Stimulated activated naive CD8-positive, alpha-beta T cell treated with anti-CD3 and anti-CD28 coated beads, Interleukin-15, Interleukin-2, amounts not matched to agents 100 ng/mL and 50 ng/mL, for 24 hours (primary cell): Measurements from ENCODE around the gene SDCBP2.

Experiments
- H3K27ac Mint-ChIP-seq: one replicate; pipeline ENCODE4 v1.8.0; 2021; ENCODE audit warnings: mild to moderate bottlenecking, mixed read lengths
- H3K27me3 Mint-ChIP-seq: one replicate; pipeline ENCODE4 v1.8.0; 2021; ENCODE audit warnings: mixed read lengths
- H3K36me3 Mint-ChIP-seq: one replicate; pipeline ENCODE4 v1.8.0; 2021; ENCODE audit warnings: low read depth, mixed read lengths
- H3K4me1 Mint-ChIP-seq: one replicate; pipeline ENCODE4 v1.8.0; 2021; ENCODE audit warnings: low read depth, mixed read lengths
- H3K4me3 Mint-ChIP-seq: one replicate; pipeline ENCODE4 v1.8.0; 2021; ENCODE audit warnings: mild to moderate bottlenecking, mixed read lengths
- H3K9me3 Mint-ChIP-seq: one replicate; pipeline ENCODE4 v1.8.0; 2021; ENCODE audit warnings: mixed read lengths

SDCBP2 gene

GRCh38 chr20:1338801-1339200, 9.9 kb upstream of the SDCBP2 start:
- Mint-ChIP-seq H3K36me3 (peaks cover 4% of the 10 kb centered on the region), H3K9me3 (no peaks in the 10 kb centered on the region), H3K4me3 (no peak overlapping the region), H3K27me3 (no peaks in the 10 kb centered on the region), H3K4me1 (peaks cover 26% of the 10 kb centered on the region), H3K27ac (no peak overlapping the region)

- Mint-ChIP-seq H3K9me3 (no peaks in the 10 kb centered on the region), H3K27ac (no peak overlapping the region)
Measured at GRCh38 chr20:1338096-1338495, 9.2 kb upstream of the SDCBP2 start.

GRCh38 chr20:1337441-1337840, 8.5 kb upstream of the SDCBP2 start:
- no peak overlapping the region for H3K4me3 Mint-ChIP-seq
- H3K27me3 Mint-ChIP-seq = no peaks in the 10 kb centered on the region
- no peaks in the 10 kb centered on the region for H3K9me3 Mint-ChIP-seq
- H3K27ac Mint-ChIP-seq = no peak overlapping the region
- H3K4me1 Mint-ChIP-seq = peaks cover 31% of the 10 kb centered on the region
- H3K36me3 Mint-ChIP-seq = peaks cover 11% of the 10 kb centered on the region

More at GRCh38 chr20:1338096-1338495, 9.2 kb upstream of the SDCBP2 start:
- H3K27me3 Mint-ChIP-seq = no peaks in the 10 kb centered on the region
- no peak overlapping the region for H3K4me3 Mint-ChIP-seq
- peaks cover 4% of the 10 kb centered on the region for H3K36me3 Mint-ChIP-seq
- H3K4me1 Mint-ChIP-seq = peaks cover 25% of the 10 kb centered on the region

GRCh38 chr20:1336699-1337367, 7.9 kb upstream of the SDCBP2 start:
- H3K27me3 Mint-ChIP-seq = no peaks in the 10 kb centered on the region
- peak overlapping the region; percentile 82 for H3K27ac Mint-ChIP-seq
- peak overlapping the region; percentile 4 for H3K4me3 Mint-ChIP-seq
- H3K9me3 Mint-ChIP-seq = no peaks in the 10 kb centered on the region
- peaks cover 37% of the 10 kb centered on the region for H3K4me1 Mint-ChIP-seq
- H3K36me3 Mint-ChIP-seq = peaks cover 17% of the 10 kb centered on the region

- Mint-ChIP-seq H3K27me3 (no peaks in the 10 kb centered on the region), H3K9me3 (no peaks in the 10 kb centered on the region), H3K27ac (peak overlapping the region; percentile 82), H3K4me3 (no peak overlapping the region), H3K36me3 (peaks cover 17% of the 10 kb centered on the region), H3K4me1 (peaks cover 44% of the 10 kb centered on the region)
Measured at GRCh38 chr20:1335961-1336698, 7.2 kb upstream of the SDCBP2 start.

GRCh38 chr20:1334761-1335160, 5.8 kb upstream of the SDCBP2 start:
- Mint-ChIP-seq H3K4me1 (peaks cover 57% of the 10 kb centered on the region), H3K27me3 (no peaks in the 10 kb centered on the region), H3K27ac (no peak overlapping the region), H3K4me3 (no peak overlapping the region), H3K9me3 (no peaks in the 10 kb centered on the region), H3K36me3 (peaks cover 22% of the 10 kb centered on the region)

GRCh38 chr20:1334370-1334731, 5.4 kb upstream of the SDCBP2 start:
- Mint-ChIP-seq H3K27ac (no peak overlapping the region), H3K4me1 (peaks cover 61% of the 10 kb centered on the region)

GRCh38 chr20:1333462-1334369, 4.8 kb upstream of the SDCBP2 start:
- H3K4me1 Mint-ChIP-seq = peaks cover 67% of the 10 kb centered on the region
- no peak overlapping the region for H3K4me3 Mint-ChIP-seq
- H3K27me3 Mint-ChIP-seq = no peaks in the 10 kb centered on the region
- peaks cover 27% of the 10 kb centered on the region for H3K36me3 Mint-ChIP-seq
- no peaks in the 10 kb centered on the region for H3K9me3 Mint-ChIP-seq
- no peak overlapping the region for H3K27ac Mint-ChIP-seq

More at GRCh38 chr20:1334370-1334731, 5.4 kb upstream of the SDCBP2 start:
- Mint-ChIP-seq H3K27me3 (no peaks in the 10 kb centered on the region), H3K4me3 (no peak overlapping the region), H3K36me3 (peaks cover 26% of the 10 kb centered on the region), H3K9me3 (no peaks in the 10 kb centered on the region)

GRCh38 chr20:1332749-1333300, 3.9 kb upstream of the SDCBP2 start:
- Mint-ChIP-seq H3K27ac (peak overlapping the region; percentile 70), H3K36me3 (peaks cover 27% of the 10 kb centered on the region), H3K4me3 (no peak overlapping the region), H3K4me1 (peaks cover 71% of the 10 kb centered on the region), H3K9me3 (no peaks in the 10 kb centered on the region), H3K27me3 (no peaks in the 10 kb centered on the region)

- Mint-ChIP-seq H3K9me3 (no peaks in the 10 kb centered on the region), H3K27ac (no peak overlapping the region), H3K27me3 (no peaks in the 10 kb centered on the region), H3K4me1 (peaks cover 65% of the 10 kb centered on the region), H3K36me3 (peaks cover 27% of the 10 kb centered on the region), H3K4me3 (no peak overlapping the region)
Measured at GRCh38 chr20:1331801-1332453, 3.0 kb upstream of the SDCBP2 start.

- H3K9me3 Mint-ChIP-seq = no peaks in the 10 kb centered on the region
- no peaks in the 10 kb centered on the region for H3K27me3 Mint-ChIP-seq
- H3K36me3 Mint-ChIP-seq = peaks cover 27% of the 10 kb centered on the region
- no peak overlapping the region for H3K4me3 Mint-ChIP-seq
- H3K27ac Mint-ChIP-seq = peak overlapping the region; percentile 34
- peaks cover 57% of the 10 kb centered on the region for H3K4me1 Mint-ChIP-seq
Measured at GRCh38 chr20:1331101-1331500, 2.2 kb upstream of the SDCBP2 start.

GRCh38 chr20:1330075-1330830, 1.3 kb upstream of the SDCBP2 start:
- Mint-ChIP-seq H3K4me3 (peak overlapping the region; percentile 33), H3K9me3 (no peaks in the 10 kb centered on the region), H3K4me1 (peaks cover 48% of the 10 kb centered on the region), H3K36me3 (peaks cover 27% of the 10 kb centered on the region), H3K27me3 (no peaks in the 10 kb centered on the region), H3K27ac (peak overlapping the region; percentile 90)

- Mint-ChIP-seq H3K27me3 (no peaks in the 10 kb centered on the region), H3K27ac (peak overlapping the region; percentile 6), H3K9me3 (no peaks in the 10 kb centered on the region), H3K4me3 (no peak overlapping the region), H3K4me1 (peaks cover 49% of the 10 kb centered on the region), H3K36me3 (peaks cover 22% of the 10 kb centered on the region)
Measured at GRCh38 chr20:1327827-1328679, 886 bp downstream of the SDCBP2 start.
